ENCODE results near the gene PALLD. TPM values are rescaled to one million over a fixed set of nuclear protein-coding genes. Genes with fewer than 3 reads are reported as not detected.

Gene PALLD
- total and polyA plus RNA-seq, 2 of the 8 experiments (the other 6 are each of a cell fraction or from before 2014, with no cell fraction given): 10.5 to 25.0 TPM

- POLR2A ChIA-PET (ENCODE audit: partially characterized antibody): no interaction called here
- Histone ChIP-seq H2AFZ (ENCODE audit: low read length) (no peak overlapping the region), H3K27ac (ENCODE audit: low read depth, low read length) (no peak overlapping the region)
- TF ChIP-seq CTCF (IDR thresholded peaks at IDR 0.05; ENCODE audit: control extremely low read depth in 1 of 3, insufficient read depth in 1 of 3, low read depth in 1 of 3, low read length in 3 of 3): no peak
- TF ChIP-seq SP1 (IDR thresholded peaks at IDR 0.05; ENCODE audit: low read depth, low read length): no peak
- no peak for TF ChIP-seq BACH1 (IDR thresholded peaks at IDR 0.05; ENCODE audit: low read length)
- TF ChIP-seq ASH2L (IDR thresholded peaks at IDR 0.05; ENCODE audit: low read length): no peak
- TF ChIP-seq BRCA1 (IDR thresholded peaks at IDR 0.05; ENCODE audit: low read depth, low read length): no peak
- TF ChIP-seq TEAD4 (IDR thresholded peaks at IDR 0.05; ENCODE audit: low read depth, low read length): no peak
- no peak for TF ChIP-seq CTBP2 (IDR thresholded peaks at IDR 0.05; ENCODE audit: borderline replicate concordance, insufficient read depth, insufficient read length, low read length)
- TF ChIP-seq KDM5A (IDR thresholded peaks at IDR 0.05; ENCODE audit: low read length): no peak
- TF ChIP-seq SUZ12 (IDR thresholded peaks at IDR 0.05; ENCODE audit: low read length): no peak
- no peak for TF ChIP-seq RFX5 (IDR thresholded peaks at IDR 0.05; ENCODE audit: borderline replicate concordance, low read depth, low read length)
- no peak for TF ChIP-seq SRF (IDR thresholded peaks at IDR 0.05; ENCODE audit: low read depth, low read length)
- TF ChIP-seq CBX5 (IDR thresholded peaks at IDR 0.05; ENCODE audit: low read depth, low read length): no peak
- TF ChIP-seq MAX (IDR thresholded peaks at IDR 0.05): no peak
Observed at GRCh38 chr4:168451331-168451730, 45.5 kb upstream of the PALLD start.

More at GRCh38 chr4:168451331-168451730, 45.5 kb upstream of the PALLD start:
- FAIRE-seq (no peak), DNase-seq (ENCODE audit: low read depth in 1 of 2, low spot score in 2 of 2) (no peak)
- Histone ChIP-seq H2BK15ac (ENCODE audit: low read length) (no peak overlapping the region), H4K20me1 (replicated peaks in 1 of 2; ENCODE audit: control insufficient read depth in 1 of 2, insufficient read depth in 2 of 2, low read length in 2 of 2) (no peaks in the 10 kb centered on the region), H3K79me2 (ENCODE audit: control insufficient read depth in 1 of 2, insufficient read depth in 2 of 2, low read length in 2 of 2) (no peaks in the 10 kb centered on the region), H3K9ac (replicated peaks in 1 of 4; ENCODE audit: extremely low read depth in 1 of 4, low read depth in 3 of 4, low read length in 3 of 4) (no peak overlapping the region), H3K4ac (replicated peaks; ENCODE audit: insufficient read length, low read depth, low read length) (no peak overlapping the region), H3K56ac (replicated peaks; ENCODE audit: insufficient read length, low read depth, low read length) (no peak overlapping the region), H3K9me3 (ENCODE audit: insufficient read depth in 2 of 2, low read depth in 1 of 2, low read length in 1 of 2) (0 out of 4 replicates have a peak, but pooled peaks cover 0 to 2% of the 10 kb centered on the region in 2 experiments), H4K5ac (ENCODE audit: insufficient read length, low read depth, low read length) (no peak overlapping the region), H2BK120ac (replicated peaks; ENCODE audit: low read depth, low read length) (no peak overlapping the region), H4K8ac (ENCODE audit: extremely low read depth, insufficient read depth, low read length) (no peak overlapping the region), H3K27me3 (replicated peaks in 1 of 4; ENCODE audit: control insufficient read depth in 3 of 4, extremely low read depth in 1 of 4, insufficient read depth in 3 of 4, low read length in 3 of 4) (no peaks in the 10 kb centered on the region), H2BK20ac (ENCODE audit: low read length) (no peak overlapping the region), H3K4me1 (replicated peaks in 1 of 4; ENCODE audit: control insufficient read depth in 3 of 4, insufficient read depth in 4 of 4, low read length in 3 of 4) (no peaks in the 10 kb centered on the region), H3K4me3 (ENCODE audit: extremely low read depth in 1 of 4, insufficient read depth in 2 of 4, low read depth in 3 of 4, low read length in 4 of 4) (no peak overlapping the region), H3K79me1 (ENCODE audit: low read depth, low read length) (no peaks in the 10 kb centered on the region), H3K23ac (ENCODE audit: insufficient read length) (no peak overlapping the region), H3K4me2 (ENCODE audit: insufficient read depth in 1 of 2, low read depth in 2 of 2, low read length in 2 of 2) (no peak overlapping the region), H2BK5ac (ENCODE audit: low read depth, low read length) (no peak overlapping the region), H2BK12ac (ENCODE audit: low read depth, low read length) (no peak overlapping the region), H3K36me3 (ENCODE audit: control insufficient read depth in 2 of 4, insufficient read depth in 4 of 4, low read length in 3 of 4) (no peaks in the 10 kb centered on the region), H2AK5ac (ENCODE audit: low read depth, low read length) (no peak overlapping the region), H3K23me2 (ENCODE audit: low read depth, low read length) (no peaks in the 10 kb centered on the region), H3K18ac (ENCODE audit: extremely low read depth, low read length) (no peak overlapping the region), H3K14ac (ENCODE audit: insufficient read length) (no peak overlapping the region), H4K91ac (replicated peaks; ENCODE audit: insufficient read length, low read length) (no peak overlapping the region)
- CTCF ChIA-PET (ENCODE audit: partially characterized antibody): interaction anchor here (0.6 kb wide), 1 partner anchor 56 kb away, joined by 3 read pairs; no protein-coding TSS in a partner anchor
- WGBS, 2 experiments (ENCODE audit: extremely low coverage in 1 of 2, insufficient coverage in 1 of 2, insufficient read length in 1 of 2, insufficient replicate concordance in 2 of 2, low coverage in 1 of 2, low lambda C conversion rate in 2 of 2, missing lambda C conversion rate in 1 of 2): 91% methylated on average over 2 of the region's 2 CpGs; no CpG with 5 or more reads in 1 of the 2 experiments

All from H1 (cell line).